PFSK-1 (cell line): Measurements from ENCODE around the gene CARD9.

ENCODE experiments used
- POLR2AphosphoS5 ChIP-seq: IDR thresholded peaks from 2 replicates; pipeline ENCODE4 v1.6.1; 2012; ENCODE audit warnings: low read depth, mild to moderate bottlenecking, control low read depth, low read length, moderate library complexity
- SIN3A ChIP-seq: IDR thresholded peaks from 2 replicates; pipeline ENCODE4 v1.6.1; 2012; ENCODE audit warnings: mild to moderate bottlenecking, low read length, moderate library complexity, borderline replicate concordance; ENCODE audit not compliant: insufficient read depth
- TF ChIP-seq, protein P1 (sequence below), 2 experiments: IDR thresholded peaks; 2 replicates each; pipeline versions ENCODE4 v1.6.1 to v1.8.0; 2011 to 2012; ENCODE audit warnings: low read depth in 2 of 2, low read length in 2 of 2, control low read depth in 1 of 2, inconsistent platforms in 1 of 2, mild to moderate bottlenecking in 1 of 2, moderate library complexity in 1 of 2; ENCODE audit not compliant: insufficient read depth in 1 of 2

DNA sequence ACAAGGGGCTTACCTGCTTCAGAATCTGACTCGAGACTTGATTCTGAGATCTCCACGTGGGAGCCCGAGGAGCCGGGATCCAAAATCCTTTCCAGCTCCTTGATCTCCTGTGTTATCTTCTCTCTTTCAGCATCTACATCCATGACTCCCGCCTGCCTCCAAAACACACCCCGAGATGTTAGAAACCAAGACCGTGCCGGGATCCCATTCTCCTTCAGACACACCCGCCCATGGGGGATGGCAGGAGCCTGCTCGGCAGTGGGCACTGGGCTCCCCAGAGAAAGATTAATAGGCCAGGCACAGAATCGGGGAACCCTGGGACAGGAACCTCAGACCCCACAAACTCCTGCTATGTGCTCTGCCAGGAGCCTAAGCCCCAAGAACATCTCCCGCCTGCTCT, 24.8 kb upstream of the CARD9 start:
- TF ChIP-seq POLR2AphosphoS5 (no peak), SIN3A (no peak)
- TF ChIP-seq, protein P1, sequence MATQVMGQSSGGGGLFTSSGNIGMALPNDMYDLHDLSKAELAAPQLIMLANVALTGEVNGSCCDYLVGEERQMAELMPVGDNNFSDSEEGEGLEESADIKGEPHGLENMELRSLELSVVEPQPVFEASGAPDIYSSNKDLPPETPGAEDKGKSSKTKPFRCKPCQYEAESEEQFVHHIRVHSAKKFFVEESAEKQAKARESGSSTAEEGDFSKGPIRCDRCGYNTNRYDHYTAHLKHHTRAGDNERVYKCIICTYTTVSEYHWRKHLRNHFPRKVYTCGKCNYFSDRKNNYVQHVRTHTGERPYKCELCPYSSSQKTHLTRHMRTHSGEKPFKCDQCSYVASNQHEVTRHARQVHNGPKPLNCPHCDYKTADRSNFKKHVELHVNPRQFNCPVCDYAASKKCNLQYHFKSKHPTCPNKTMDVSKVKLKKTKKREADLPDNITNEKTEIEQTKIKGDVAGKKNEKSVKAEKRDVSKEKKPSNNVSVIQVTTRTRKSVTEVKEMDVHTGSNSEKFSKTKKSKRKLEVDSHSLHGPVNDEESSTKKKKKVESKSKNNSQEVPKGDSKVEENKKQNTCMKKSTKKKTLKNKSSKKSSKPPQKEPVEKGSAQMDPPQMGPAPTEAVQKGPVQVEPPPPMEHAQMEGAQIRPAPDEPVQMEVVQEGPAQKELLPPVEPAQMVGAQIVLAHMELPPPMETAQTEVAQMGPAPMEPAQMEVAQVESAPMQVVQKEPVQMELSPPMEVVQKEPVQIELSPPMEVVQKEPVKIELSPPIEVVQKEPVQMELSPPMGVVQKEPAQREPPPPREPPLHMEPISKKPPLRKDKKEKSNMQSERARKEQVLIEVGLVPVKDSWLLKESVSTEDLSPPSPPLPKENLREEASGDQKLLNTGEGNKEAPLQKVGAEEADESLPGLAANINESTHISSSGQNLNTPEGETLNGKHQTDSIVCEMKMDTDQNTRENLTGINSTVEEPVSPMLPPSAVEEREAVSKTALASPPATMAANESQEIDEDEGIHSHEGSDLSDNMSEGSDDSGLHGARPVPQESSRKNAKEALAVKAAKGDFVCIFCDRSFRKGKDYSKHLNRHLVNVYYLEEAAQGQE (IDR thresholded peaks at IDR 0.05; ENCODE audit: insufficient read depth in 1 of 2, low read depth in 2 of 2, low read length in 2 of 2): no peak
